GM18498 (cell line): ENCODE measurements around the gene TBC1D2B.
A peak's percentile ranks its signal among the peaks of the same experiment; 100 is the strongest.

ENCODE experiments used
- ATAC-seq: cut with Tn5 transposase; IDR thresholded peaks from one replicate; pipeline ENCODE4 v1.9.1; 2021; ENCODE audit warnings: mild to moderate bottlenecking, moderate library complexity; ENCODE audit not compliant: unreplicated experiment

Gene TBC1D2B

GRCh38 chr15:78055919-78056713 lies 21.4 kb downstream of the TBC1D2B start:
- no peak for ATAC-seq

- ATAC-seq = no peak
Observed at GRCh38 chr15:78054966-78055365, 22.5 kb downstream of the TBC1D2B start.

- ATAC-seq = no peak
Observed at GRCh38 chr15:78054518-78054917, 23.0 kb downstream of the TBC1D2B start.

GRCh38 chr15:78052545-78052944 lies 25.0 kb downstream of the TBC1D2B start:
- no peak for ATAC-seq

- ATAC-seq = no peak
Observed at GRCh38 chr15:78052001-78052401, 25.5 kb downstream of the TBC1D2B start.

- ATAC-seq = no peak
Observed at GRCh38 chr15:78051596-78051995, 25.9 kb downstream of the TBC1D2B start.

GRCh38 chr15:78050826-78051225 lies 26.7 kb downstream of the TBC1D2B start:
- no peak for ATAC-seq

- peak; percentile 40 for ATAC-seq
Observed at GRCh38 chr15:78050441-78050809, 27.1 kb downstream of the TBC1D2B start.

GRCh38 chr15:78049691-78050440 lies 27.6 kb downstream of the TBC1D2B start:
- ATAC-seq = peak; percentile 78

GRCh38 chr15:78048628-78048920 lies 28.9 kb downstream of the TBC1D2B start:
- ATAC-seq = no peak

GRCh38 chr15:78047761-78048627 lies 29.5 kb downstream of the TBC1D2B start:
- no peak for ATAC-seq

- ATAC-seq = no peak
Observed at GRCh38 chr15:78046796-78047341, 30.6 kb downstream of the TBC1D2B start.

- no peak for ATAC-seq
Observed at GRCh38 chr15:78045189-78045588, 32.3 kb downstream of the TBC1D2B start.

- ATAC-seq = no peak
Observed at GRCh38 chr15:78044407-78045155, 32.9 kb downstream of the TBC1D2B start.

- no peak for ATAC-seq
Observed at GRCh38 chr15:78041946-78042345, 35.6 kb downstream of the TBC1D2B start.

GRCh38 chr15:78040653-78041244 lies 36.8 kb downstream of the TBC1D2B start:
- ATAC-seq = no peak

GRCh38 chr15:78038585-78039247 lies 38.8 kb downstream of the TBC1D2B start:
- ATAC-seq = no peak

GRCh38 chr15:78037779-78038305 lies 39.7 kb downstream of the TBC1D2B start:
- ATAC-seq = no peak

GRCh38 chr15:78037328-78037727 lies 40.2 kb downstream of the TBC1D2B start:
- ATAC-seq = no peak
